Measurements from ENCODE around the gene LTBP3. TPM values are rescaled to one million over a fixed set of nuclear protein-coding genes. Genes with fewer than 3 reads are reported as not detected.
A peak's percentile ranks its signal among the peaks of the same experiment; 100 is the strongest.

LTBP3 gene
- total and polyA plus RNA-seq, 2 of the 4 experiments (the other 2 are of a cell fraction), result 6.6 to 145 TPM

DNA sequence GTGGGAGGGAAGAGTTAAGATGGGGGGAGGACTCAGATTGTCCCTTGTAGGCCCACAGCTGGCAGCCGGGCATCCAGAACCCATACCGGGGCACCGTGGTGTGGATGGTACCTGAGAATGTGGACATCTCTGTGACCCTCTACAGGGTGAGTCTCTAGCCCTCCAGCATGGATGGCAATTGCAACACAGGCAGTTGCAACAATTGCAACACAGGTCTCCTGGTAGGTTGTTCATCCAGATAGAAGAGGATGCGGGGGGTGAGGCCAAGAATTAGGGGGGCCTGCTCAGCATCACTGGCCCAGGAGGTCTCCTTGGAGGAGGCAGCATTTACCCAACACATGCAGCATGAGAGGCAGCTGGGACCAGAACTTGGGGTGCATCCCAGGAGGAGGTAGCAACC, 21.1 kb upstream of the LTBP3 start:
- Histone ChIP-seq H4K5ac (ENCODE audit: low read depth, low read length) (no peak overlapping the region), H3K4me1 (ENCODE audit: control insufficient read depth, insufficient read depth, low read length) (peaks cover 26% of the 10 kb centered on the region), H3K4me3 (ENCODE audit: insufficient read depth, low read depth, low read length) (no peak overlapping the region), H2BK5ac (ENCODE audit: low read depth, low read length, poor library complexity, severe bottlenecking) (no peak overlapping the region), H4K20me1 (ENCODE audit: insufficient read depth, low read length) (peaks cover 12% of the 10 kb centered on the region), H2AFZ (replicated peaks; ENCODE audit: low read length, poor library complexity) (no peak overlapping the region), H2AK9ac (replicated peaks; ENCODE audit: low read depth, low read length, poor library complexity) (no peak overlapping the region), H3K4me2 (ENCODE audit: low read depth, low read length) (no peak overlapping the region), H2BK20ac (ENCODE audit: low read depth, low read length) (no peak overlapping the region), H3K27me3 (ENCODE audit: control insufficient read depth, insufficient read depth, low read length) (no peaks in the 10 kb centered on the region), H2BK15ac (ENCODE audit: low read depth, low read length) (no peak overlapping the region), H3K23ac (ENCODE audit: low read depth, low read length) (no peak overlapping the region), H3K18ac (ENCODE audit: low read depth, low read length) (no peak overlapping the region), H3K9me3 (ENCODE audit: control insufficient read depth, insufficient read depth, low read length) (no peaks in the 10 kb centered on the region), H3K9ac (ENCODE audit: low read depth, low read length) (no peak overlapping the region), H2AK5ac (ENCODE audit: low read depth, low read length) (no peak overlapping the region), H3K14ac (replicated peaks; ENCODE audit: low read depth, low read length) (no peak overlapping the region), H2BK120ac (ENCODE audit: low read depth, low read length) (no peak overlapping the region), H3K4ac (ENCODE audit: low read depth, low read length) (no peak overlapping the region), H3K9me1 (ENCODE audit: insufficient read depth, low read length) (peaks cover 8% of the 10 kb centered on the region), H3K27ac (ENCODE audit: insufficient read depth, low read length) (no peak overlapping the region), H4K91ac (ENCODE audit: insufficient read depth, low read depth, low read length) (no peak overlapping the region), H3K36me3 (ENCODE audit: control insufficient read depth, insufficient read depth, low read length) (peaks cover 33% of the 10 kb centered on the region; the same call in 1 of the 2 replicates), H3K79me1 (ENCODE audit: low read depth in 1 of 2, low read length in 2 of 2) (peaks cover 20 to 48% of the 10 kb centered on the region in 2 experiments; a peak in 3 of 4 replicates), H3K56ac (ENCODE audit: extremely low read depth, insufficient read depth, low read length) (no peak overlapping the region), H4K8ac (ENCODE audit: low read depth in 2 of 2, low read length in 2 of 2) (no peak overlapping the region)
- POLR2A ChIA-PET (ENCODE audit: unreplicated experiment), result no interaction called here
- 100% methylated on average over 1 of the region's 4 CpGs; no CpG with 5 or more reads in 1 of the 2 experiments for WGBS, 2 experiments (ENCODE audit: extremely low coverage in 2 of 2, insufficient read length in 1 of 2)
- intact Hi-C loops (cut with micrococcal nuclease), result no loop called here
- peak; percentile 59 for TF ChIP-seq CEBPB (IDR thresholded peaks at IDR 0.05; ENCODE audit: low read depth, low read length)
- TF ChIP-seq, protein P1, sequence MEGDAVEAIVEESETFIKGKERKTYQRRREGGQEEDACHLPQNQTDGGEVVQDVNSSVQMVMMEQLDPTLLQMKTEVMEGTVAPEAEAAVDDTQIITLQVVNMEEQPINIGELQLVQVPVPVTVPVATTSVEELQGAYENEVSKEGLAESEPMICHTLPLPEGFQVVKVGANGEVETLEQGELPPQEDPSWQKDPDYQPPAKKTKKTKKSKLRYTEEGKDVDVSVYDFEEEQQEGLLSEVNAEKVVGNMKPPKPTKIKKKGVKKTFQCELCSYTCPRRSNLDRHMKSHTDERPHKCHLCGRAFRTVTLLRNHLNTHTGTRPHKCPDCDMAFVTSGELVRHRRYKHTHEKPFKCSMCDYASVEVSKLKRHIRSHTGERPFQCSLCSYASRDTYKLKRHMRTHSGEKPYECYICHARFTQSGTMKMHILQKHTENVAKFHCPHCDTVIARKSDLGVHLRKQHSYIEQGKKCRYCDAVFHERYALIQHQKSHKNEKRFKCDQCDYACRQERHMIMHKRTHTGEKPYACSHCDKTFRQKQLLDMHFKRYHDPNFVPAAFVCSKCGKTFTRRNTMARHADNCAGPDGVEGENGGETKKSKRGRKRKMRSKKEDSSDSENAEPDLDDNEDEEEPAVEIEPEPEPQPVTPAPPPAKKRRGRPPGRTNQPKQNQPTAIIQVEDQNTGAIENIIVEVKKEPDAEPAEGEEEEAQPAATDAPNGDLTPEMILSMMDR (conservative IDR thresholded peaks at IDR 0.05; ENCODE audit: low read depth, low read length), result no peak
- TF ChIP-seq, protein P2, sequence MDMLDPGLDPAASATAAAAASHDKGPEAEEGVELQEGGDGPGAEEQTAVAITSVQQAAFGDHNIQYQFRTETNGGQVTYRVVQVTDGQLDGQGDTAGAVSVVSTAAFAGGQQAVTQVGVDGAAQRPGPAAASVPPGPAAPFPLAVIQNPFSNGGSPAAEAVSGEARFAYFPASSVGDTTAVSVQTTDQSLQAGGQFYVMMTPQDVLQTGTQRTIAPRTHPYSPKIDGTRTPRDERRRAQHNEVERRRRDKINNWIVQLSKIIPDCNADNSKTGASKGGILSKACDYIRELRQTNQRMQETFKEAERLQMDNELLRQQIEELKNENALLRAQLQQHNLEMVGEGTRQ (IDR thresholded peaks at IDR 0.05; ENCODE audit: low read depth, low read length), result no peak
- CTCF ChIA-PET, result no interaction called here
- in situ Hi-C loops (cut with MboI; ENCODE audit: low sequenced_read_pairs), result no loop called here
- no TSS peak for BruUV-seq (replicated peaks)
- ATAC-seq (ENCODE audit: low read depth), result no peak
- dilution Hi-C loops (cut with HindIII; ENCODE audit: low sequenced_read_pairs, unreplicated experiment), result no loop called here
- no peak for DNase-seq

Measured in IMR-90 (cell line).